ENCODE results near the gene TMEM178B.

DNA sequence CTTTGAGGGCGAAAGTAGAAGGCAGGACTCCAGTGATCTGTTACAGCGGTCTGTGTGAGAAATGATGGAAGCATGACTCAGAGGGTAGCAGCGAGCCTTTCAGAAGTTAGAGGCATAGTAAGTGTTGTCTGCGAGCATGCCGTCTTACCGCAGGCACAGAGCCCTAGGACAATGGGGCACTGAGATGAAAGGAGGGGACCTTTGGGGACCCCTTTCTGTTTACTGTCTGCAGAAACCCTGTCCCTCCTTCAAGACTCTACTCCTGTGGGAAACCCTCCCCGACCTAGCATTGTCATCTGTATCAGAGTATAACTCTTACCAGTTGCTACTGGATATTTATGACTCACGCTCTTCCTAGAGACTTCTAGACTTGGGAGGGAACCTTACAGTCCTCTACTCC, 390.1 kb downstream of the TMEM178B start:
- TF ChIP-seq CTCF (IDR thresholded peaks at IDR 0.05) (no peak), POLR2A (IDR thresholded peaks at IDR 0.05) (no peak), EP300 (IDR thresholded peaks at IDR 0.05) (no peak)

All from sigmoid colon (tissue), 4 donors.